Left ventricle myocardium inferior (tissue), 1 donor: ENCODE data around the gene STARD3. TPM values are rescaled to one million over a fixed set of nuclear protein-coding genes. Genes with fewer than 3 reads are reported as not detected.
A peak's percentile ranks its signal among the peaks of the same experiment; 100 is the strongest.

Experiments
- DNase-seq: peaks from one replicate; pipeline ENCODE4 v3.0.0-alpha.2; 2020
- H3K27ac ChIP-seq: fragments of 200-600 bp; replicated peaks from 2 replicates; pipeline ENCODE4 v1.8.0; 2021
- H3K27me3 ChIP-seq: fragments of 200-600 bp; 2 replicates; pipeline ENCODE4 v1.8.0; 2021; ENCODE audit warnings: low read depth
- H3K36me3 ChIP-seq: fragments of 200-600 bp; 2 replicates; pipeline ENCODE4 v1.8.0; 2021
- H3K4me1 ChIP-seq: fragments of 200-600 bp; 2 replicates; pipeline ENCODE4 v1.8.0; 2021
- H3K4me3 ChIP-seq: fragments of 200-600 bp; 2 replicates; pipeline ENCODE4 v1.8.0; 2021; ENCODE audit warnings: mild to moderate bottlenecking, moderate library complexity
- H3K9me3 ChIP-seq: fragments of 200-600 bp; replicated peaks from 2 replicates; pipeline ENCODE4 v1.8.0; 2021
- intact Hi-C: fragments of 100-400 bp; cut with micrococcal nuclease; formaldehyde crosslinking; loops from one replicate; pipeline ENCODE4 v1.11.0; 2022
- total RNA-seq: library from RNA; stranded (reverse); fragmentation: NEBNext Ultra II Directional; extraction: Animal tissue kit (Norgen Biotek cat#: 25700); gene quantifications from one replicate; pipeline ENCODE4 v1.2.1, GENCODE V29; 2021
- TF ChIP-seq, protein P1 (sequence below): fragments of 200-600 bp; IDR thresholded peaks from 2 replicates; pipeline ENCODE4 v1.8.0; 2021; ENCODE audit warnings: antibody characterized with exemption, mild to moderate bottlenecking, borderline replicate concordance
- donor health status: DM: no; HTN: yes; CAD: no; lungs with severe emphysema.

STARD3 gene
- total RNA-seq, 1 donor from 2014 or later, result 15.7 TPM

DNA sequence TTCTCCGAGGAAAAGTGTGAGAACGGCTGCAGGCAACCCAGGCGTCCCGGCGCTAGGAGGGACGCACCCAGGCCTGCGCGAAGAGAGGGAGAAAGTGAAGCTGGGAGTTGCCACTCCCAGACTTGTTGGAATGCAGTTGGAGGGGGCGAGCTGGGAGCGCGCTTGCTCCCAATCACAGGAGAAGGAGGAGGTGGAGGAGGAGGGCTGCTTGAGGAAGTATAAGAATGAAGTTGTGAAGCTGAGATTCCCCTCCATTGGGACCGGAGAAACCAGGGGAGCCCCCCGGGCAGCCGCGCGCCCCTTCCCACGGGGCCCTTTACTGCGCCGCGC is 62.8 kb downstream of the STARD3 start, which contains the start of gene ERBB2:
Gene ERBB2 (plus strand): TSS at position 247 of the 330 bp plus-strand sequence. CDS start 175 bp downstream, outside the sequence.
- peak; percentile 68 for DNase-seq
- peaks cover 58% of the 10 kb centered on the region for H3K4me1 ChIP-seq
- H3K9me3 ChIP-seq, result no peaks in the 10 kb centered on the region
- no peaks in the 10 kb centered on the region for H3K27me3 ChIP-seq
- intact Hi-C loops, result no loop called here
- TF ChIP-seq, protein P1, sequence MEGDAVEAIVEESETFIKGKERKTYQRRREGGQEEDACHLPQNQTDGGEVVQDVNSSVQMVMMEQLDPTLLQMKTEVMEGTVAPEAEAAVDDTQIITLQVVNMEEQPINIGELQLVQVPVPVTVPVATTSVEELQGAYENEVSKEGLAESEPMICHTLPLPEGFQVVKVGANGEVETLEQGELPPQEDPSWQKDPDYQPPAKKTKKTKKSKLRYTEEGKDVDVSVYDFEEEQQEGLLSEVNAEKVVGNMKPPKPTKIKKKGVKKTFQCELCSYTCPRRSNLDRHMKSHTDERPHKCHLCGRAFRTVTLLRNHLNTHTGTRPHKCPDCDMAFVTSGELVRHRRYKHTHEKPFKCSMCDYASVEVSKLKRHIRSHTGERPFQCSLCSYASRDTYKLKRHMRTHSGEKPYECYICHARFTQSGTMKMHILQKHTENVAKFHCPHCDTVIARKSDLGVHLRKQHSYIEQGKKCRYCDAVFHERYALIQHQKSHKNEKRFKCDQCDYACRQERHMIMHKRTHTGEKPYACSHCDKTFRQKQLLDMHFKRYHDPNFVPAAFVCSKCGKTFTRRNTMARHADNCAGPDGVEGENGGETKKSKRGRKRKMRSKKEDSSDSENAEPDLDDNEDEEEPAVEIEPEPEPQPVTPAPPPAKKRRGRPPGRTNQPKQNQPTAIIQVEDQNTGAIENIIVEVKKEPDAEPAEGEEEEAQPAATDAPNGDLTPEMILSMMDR, result no peak
- peak within 1 kb of the TSS; percentile 90 for H3K27ac ChIP-seq
- H3K36me3 ChIP-seq, result no peaks in the 10 kb centered on the region
- peak within 1 kb of the TSS; percentile 97 for H3K4me3 ChIP-seq

- intact Hi-C loops, result no loop called here
- no peaks in the 10 kb centered on the region for H3K27me3 ChIP-seq
- peak overlapping the region; percentile 90 for H3K27ac ChIP-seq
- H3K4me1 ChIP-seq, result peaks cover 64% of the 10 kb centered on the region
- no peaks in the 10 kb centered on the region for H3K9me3 ChIP-seq
- no peak for DNase-seq
- TF ChIP-seq, protein P1, result no peak
- H3K36me3 ChIP-seq, result no peaks in the 10 kb centered on the region
- H3K4me3 ChIP-seq, result peak overlapping the region; percentile 97
Observed at GRCh38 chr17:39700148-39700987, 63.4 kb downstream of the STARD3 start.

DNA sequence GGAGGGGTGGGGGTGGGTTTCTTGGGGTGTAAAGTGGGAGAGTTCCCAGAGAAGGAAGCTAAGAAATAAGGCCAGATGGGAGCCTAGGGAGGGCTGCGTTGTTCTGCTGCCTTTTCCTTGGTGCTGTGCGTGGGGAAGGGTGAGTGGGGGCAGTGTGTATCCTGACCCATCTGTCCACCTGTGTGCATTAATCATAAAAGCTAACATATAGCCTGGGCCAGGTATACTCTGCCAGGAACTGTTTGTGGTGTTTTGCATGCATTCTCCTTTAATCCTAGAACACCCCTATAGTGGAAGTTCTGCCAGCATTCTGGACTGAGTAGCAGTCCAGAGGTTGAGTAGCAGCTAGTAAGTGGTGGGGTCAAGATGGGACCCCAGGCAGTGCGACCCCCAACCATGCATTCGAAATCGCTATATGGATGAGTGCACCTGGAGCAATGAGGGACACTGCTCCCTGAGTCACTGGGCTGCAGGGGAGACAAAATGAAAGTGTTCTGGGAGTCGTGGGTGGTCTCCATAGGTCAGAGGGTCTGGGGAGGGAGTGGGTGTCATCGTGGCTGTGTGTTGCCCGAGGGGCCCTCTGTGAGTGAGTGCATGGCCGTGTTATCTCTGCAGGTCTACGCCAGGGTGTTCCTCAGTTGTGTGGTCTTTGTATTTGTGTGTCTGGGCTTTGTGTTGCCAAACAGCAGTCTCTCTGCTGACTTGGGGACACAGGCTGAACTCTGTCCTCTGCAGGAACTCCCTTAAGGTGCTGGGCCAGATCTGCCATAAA is 64.3 kb downstream of the STARD3 start:
- H3K4me3 ChIP-seq, result peak overlapping the region; percentile 97
- no peaks in the 10 kb centered on the region for H3K36me3 ChIP-seq
- no peaks in the 10 kb centered on the region for H3K27me3 ChIP-seq
- peak overlapping the region; percentile 90 for H3K27ac ChIP-seq
- no peak for DNase-seq
- TF ChIP-seq, protein P1, result no peak
- no peaks in the 10 kb centered on the region for H3K9me3 ChIP-seq
- peaks cover 72% of the 10 kb centered on the region for H3K4me1 ChIP-seq
- intact Hi-C loops, result no loop called here

GRCh38 chr17:39701784-39702422 is 65.0 kb downstream of the STARD3 start:
- intact Hi-C loops, result no loop called here
- TF ChIP-seq, protein P1, result no peak
- H3K27me3 ChIP-seq, result no peaks in the 10 kb centered on the region
- peaks cover 79% of the 10 kb centered on the region for H3K4me1 ChIP-seq
- H3K36me3 ChIP-seq, result peaks cover 1% of the 10 kb centered on the region
- H3K9me3 ChIP-seq, result no peaks in the 10 kb centered on the region
- H3K4me3 ChIP-seq, result peak overlapping the region; percentile 97
- no peak for DNase-seq
- peak overlapping the region; percentile 90 for H3K27ac ChIP-seq
